ENCODE measurements around the gene PEMT.

The PEMT gene

GRCh38 chr17:17573912-17574311 is 17.6 kb downstream of the PEMT start:
- Histone ChIP-seq H3K9me2 (replicated peaks; ENCODE audit: insufficient read depth, low read length) (no peaks in the 10 kb centered on the region), H3K4me1 (ENCODE audit: low read length) (no peaks in the 10 kb centered on the region), H3K9ac (ENCODE audit: low read length) (no peak overlapping the region), H4K20me1 (ENCODE audit: insufficient read depth, low read length) (no peaks in the 10 kb centered on the region), H3K27me3 (replicated peaks; ENCODE audit: insufficient read depth, low read length) (no peaks in the 10 kb centered on the region), H3F3A (ENCODE audit: insufficient read depth, low read length) (no peaks in the 10 kb centered on the region), H3K4me3 (ENCODE audit: low read length) (no peak overlapping the region), H2AFZ (ENCODE audit: low read length) (no peak overlapping the region), H3K79me2 (ENCODE audit: low read length) (no peaks in the 10 kb centered on the region), H3K4me2 (ENCODE audit: low read depth, low read length) (no peak overlapping the region), H3K27ac (ENCODE audit: low read length) (no peak overlapping the region), H3K9me3 (replicated peaks; ENCODE audit: insufficient read depth, low read length) (no peaks in the 10 kb centered on the region), H3K36me3 (replicated peaks; ENCODE audit: insufficient read depth, low read length) (no peaks in the 10 kb centered on the region)
- TF ChIP-seq EZH2phosphoT487 (IDR thresholded peaks at IDR 0.05; ENCODE audit: low read length) (no peak), EZH2 (optimal IDR thresholded peaks at IDR 0.05; ENCODE audit: low read depth, low read length) (no peak)
- TF ChIP-seq, protein P1, sequence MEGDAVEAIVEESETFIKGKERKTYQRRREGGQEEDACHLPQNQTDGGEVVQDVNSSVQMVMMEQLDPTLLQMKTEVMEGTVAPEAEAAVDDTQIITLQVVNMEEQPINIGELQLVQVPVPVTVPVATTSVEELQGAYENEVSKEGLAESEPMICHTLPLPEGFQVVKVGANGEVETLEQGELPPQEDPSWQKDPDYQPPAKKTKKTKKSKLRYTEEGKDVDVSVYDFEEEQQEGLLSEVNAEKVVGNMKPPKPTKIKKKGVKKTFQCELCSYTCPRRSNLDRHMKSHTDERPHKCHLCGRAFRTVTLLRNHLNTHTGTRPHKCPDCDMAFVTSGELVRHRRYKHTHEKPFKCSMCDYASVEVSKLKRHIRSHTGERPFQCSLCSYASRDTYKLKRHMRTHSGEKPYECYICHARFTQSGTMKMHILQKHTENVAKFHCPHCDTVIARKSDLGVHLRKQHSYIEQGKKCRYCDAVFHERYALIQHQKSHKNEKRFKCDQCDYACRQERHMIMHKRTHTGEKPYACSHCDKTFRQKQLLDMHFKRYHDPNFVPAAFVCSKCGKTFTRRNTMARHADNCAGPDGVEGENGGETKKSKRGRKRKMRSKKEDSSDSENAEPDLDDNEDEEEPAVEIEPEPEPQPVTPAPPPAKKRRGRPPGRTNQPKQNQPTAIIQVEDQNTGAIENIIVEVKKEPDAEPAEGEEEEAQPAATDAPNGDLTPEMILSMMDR (IDR thresholded peaks at IDR 0.05; ENCODE audit: low read length): no peak
- DNase-seq: no peak

DNA sequence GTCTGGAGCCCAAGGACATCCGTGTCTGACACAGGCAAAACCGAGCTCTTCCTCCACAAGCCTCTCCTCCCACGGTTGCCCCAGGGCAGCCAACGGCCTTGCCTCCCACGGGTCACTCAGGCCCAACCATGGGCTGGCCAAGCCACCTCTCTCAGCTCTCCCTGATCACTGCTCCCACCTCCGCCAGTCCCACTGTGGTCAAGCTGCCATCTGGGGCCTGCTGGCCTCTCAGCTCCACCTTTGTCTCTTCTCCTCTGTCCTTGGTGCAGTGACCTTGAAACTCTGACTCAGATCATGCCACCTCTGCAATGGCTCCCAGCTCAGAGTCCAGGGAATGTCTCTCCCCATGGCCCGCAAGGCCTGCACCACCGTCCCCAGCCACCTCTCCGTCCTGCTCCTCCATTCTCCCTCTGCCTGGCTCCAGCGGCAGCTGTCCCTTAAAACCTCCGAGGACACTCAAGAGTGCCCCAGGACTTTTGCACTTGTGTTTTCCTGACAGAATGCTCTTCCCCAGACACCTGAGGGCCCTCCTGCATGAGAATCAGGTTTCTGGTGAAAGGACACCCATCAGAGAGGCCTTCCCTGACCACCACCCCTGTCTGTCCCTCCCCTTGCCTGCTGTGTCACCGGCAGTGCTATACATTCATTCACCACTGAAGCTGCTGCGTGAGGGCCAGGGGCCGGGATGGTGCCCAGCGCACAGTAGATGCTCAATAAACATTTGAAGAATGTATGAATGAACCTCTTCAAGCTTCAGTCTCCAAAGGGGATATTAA is 19.3 kb downstream of the PEMT start:
- Histone ChIP-seq H3K4me2 (ENCODE audit: low read depth, low read length) (no peak overlapping the region), H3K36me3 (replicated peaks; ENCODE audit: insufficient read depth, low read length) (no peaks in the 10 kb centered on the region), H2AFZ (ENCODE audit: low read length) (no peak overlapping the region), H3K4me1 (ENCODE audit: low read length) (no peaks in the 10 kb centered on the region), H3K27me3 (replicated peaks; ENCODE audit: insufficient read depth, low read length) (no peaks in the 10 kb centered on the region), H3K9me2 (replicated peaks; ENCODE audit: insufficient read depth, low read length) (no peaks in the 10 kb centered on the region), H3K9me3 (replicated peaks; ENCODE audit: insufficient read depth, low read length) (no peaks in the 10 kb centered on the region), H3K27ac (ENCODE audit: low read length) (no peak overlapping the region), H4K20me1 (ENCODE audit: insufficient read depth, low read length) (no peaks in the 10 kb centered on the region), H3F3A (ENCODE audit: insufficient read depth, low read length) (no peaks in the 10 kb centered on the region), H3K4me3 (ENCODE audit: low read length) (no peak overlapping the region), H3K79me2 (ENCODE audit: low read length) (no peaks in the 10 kb centered on the region), H3K9ac (ENCODE audit: low read length) (no peak overlapping the region)
- no peak for DNase-seq
- no peak for TF ChIP-seq EZH2 (optimal IDR thresholded peaks at IDR 0.05; ENCODE audit: low read depth, low read length)
- TF ChIP-seq, protein P1 (IDR thresholded peaks at IDR 0.05; ENCODE audit: low read length): no peak
- no peak for TF ChIP-seq EZH2phosphoT487 (IDR thresholded peaks at IDR 0.05; ENCODE audit: low read length)

GRCh38 chr17:17570798-17571716 is 20.5 kb downstream of the PEMT start:
- TF ChIP-seq, protein P1 (IDR thresholded peaks at IDR 0.05; ENCODE audit: low read length): no peak
- no peak for TF ChIP-seq EZH2phosphoT487 (IDR thresholded peaks at IDR 0.05; ENCODE audit: low read length)
- no peak for TF ChIP-seq EZH2 (optimal IDR thresholded peaks at IDR 0.05; ENCODE audit: low read depth, low read length)
- no peaks in the 10 kb centered on the region for H4K20me1 ChIP-seq (ENCODE audit: insufficient read depth, low read length)

More at GRCh38 chr17:17570798-17571716, 20.5 kb downstream of the PEMT start:
- H3K4me1 ChIP-seq (ENCODE audit: low read length): no peaks in the 10 kb centered on the region
- H3F3A ChIP-seq (ENCODE audit: insufficient read depth, low read length): no peaks in the 10 kb centered on the region
- no peak overlapping the region for H3K4me2 ChIP-seq (ENCODE audit: low read depth, low read length)
- H3K4me3 ChIP-seq (ENCODE audit: low read length): no peak overlapping the region
- no peaks in the 10 kb centered on the region for H3K27me3 ChIP-seq (replicated peaks; ENCODE audit: insufficient read depth, low read length)
- H3K9me2 ChIP-seq (replicated peaks; ENCODE audit: insufficient read depth, low read length): no peaks in the 10 kb centered on the region
- DNase-seq: no peak
- H3K36me3 ChIP-seq (replicated peaks; ENCODE audit: insufficient read depth, low read length): no peaks in the 10 kb centered on the region
- H3K79me2 ChIP-seq (ENCODE audit: low read length): no peaks in the 10 kb centered on the region
- no peak overlapping the region for H3K9ac ChIP-seq (ENCODE audit: low read length)
- no peak overlapping the region for H2AFZ ChIP-seq (ENCODE audit: low read length)
- H3K9me3 ChIP-seq (replicated peaks; ENCODE audit: insufficient read depth, low read length): no peaks in the 10 kb centered on the region
- no peak overlapping the region for H3K27ac ChIP-seq (ENCODE audit: low read length)

Measured in MM.1S (cell line).